Measurements from ENCODE around the gene IRX6.

DNA sequence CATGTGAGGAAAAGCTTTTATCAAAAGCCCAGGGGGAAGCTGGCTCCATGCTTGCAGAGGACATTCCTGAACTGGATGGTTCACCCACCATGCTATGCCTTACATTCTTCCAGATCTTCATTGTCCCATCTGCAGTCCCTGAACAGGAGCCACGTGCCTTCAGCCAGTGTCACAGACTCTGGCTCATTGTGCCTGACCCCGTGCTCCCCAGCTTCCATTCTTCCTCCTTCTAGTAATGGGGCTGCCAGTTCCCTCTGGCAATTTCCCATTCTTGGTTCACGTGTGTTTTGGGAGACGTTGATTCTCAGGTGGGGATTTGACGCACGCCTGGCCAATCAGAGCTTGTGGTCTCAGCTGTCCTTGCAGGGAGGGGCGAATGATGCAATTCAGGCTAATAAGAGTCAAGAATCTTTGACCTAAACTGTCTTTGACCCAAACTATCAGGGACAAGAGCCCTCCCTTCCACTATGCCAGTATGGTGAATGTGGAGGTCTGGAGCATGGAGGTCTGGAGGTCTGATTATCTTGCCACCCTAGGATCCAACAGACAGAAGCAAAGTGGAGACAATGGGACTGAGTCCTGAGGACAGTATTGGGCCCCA lies 52.7 kb downstream of the IRX6 start:
- TF ChIP-seq, protein P1, sequence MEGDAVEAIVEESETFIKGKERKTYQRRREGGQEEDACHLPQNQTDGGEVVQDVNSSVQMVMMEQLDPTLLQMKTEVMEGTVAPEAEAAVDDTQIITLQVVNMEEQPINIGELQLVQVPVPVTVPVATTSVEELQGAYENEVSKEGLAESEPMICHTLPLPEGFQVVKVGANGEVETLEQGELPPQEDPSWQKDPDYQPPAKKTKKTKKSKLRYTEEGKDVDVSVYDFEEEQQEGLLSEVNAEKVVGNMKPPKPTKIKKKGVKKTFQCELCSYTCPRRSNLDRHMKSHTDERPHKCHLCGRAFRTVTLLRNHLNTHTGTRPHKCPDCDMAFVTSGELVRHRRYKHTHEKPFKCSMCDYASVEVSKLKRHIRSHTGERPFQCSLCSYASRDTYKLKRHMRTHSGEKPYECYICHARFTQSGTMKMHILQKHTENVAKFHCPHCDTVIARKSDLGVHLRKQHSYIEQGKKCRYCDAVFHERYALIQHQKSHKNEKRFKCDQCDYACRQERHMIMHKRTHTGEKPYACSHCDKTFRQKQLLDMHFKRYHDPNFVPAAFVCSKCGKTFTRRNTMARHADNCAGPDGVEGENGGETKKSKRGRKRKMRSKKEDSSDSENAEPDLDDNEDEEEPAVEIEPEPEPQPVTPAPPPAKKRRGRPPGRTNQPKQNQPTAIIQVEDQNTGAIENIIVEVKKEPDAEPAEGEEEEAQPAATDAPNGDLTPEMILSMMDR (IDR thresholded peaks at IDR 0.05) = no peak
- TF ChIP-seq POLR2AphosphoS5 (IDR thresholded peaks at IDR 0.05) (no peak), POLR2A (IDR thresholded peaks at IDR 0.05) (no peak)
